ENCODE data around the gene STN1. TPM values are rescaled to one million over a fixed set of nuclear protein-coding genes. Genes with fewer than 3 reads are reported as not detected.

The STN1 gene
- total RNA-seq, 1 donor from 2014 or later: 31.3 TPM

GRCh38 chr10:103843045-103843444 lies 74.9 kb downstream of the STN1 start:
- ATAC-seq: no peak

GRCh38 chr10:103842605-103843004 lies 75.4 kb downstream of the STN1 start:
- ATAC-seq: no peak

- no peak for ATAC-seq
Measured at GRCh38 chr10:103841519-103841918, 76.5 kb downstream of the STN1 start.

- ATAC-seq: no peak
Measured at GRCh38 chr10:103840740-103841070, 77.3 kb downstream of the STN1 start.

GRCh38 chr10:103839872-103840739 lies 77.9 kb downstream of the STN1 start:
- no peak for ATAC-seq

- no peak for ATAC-seq
Measured at GRCh38 chr10:103839519-103839871, 78.5 kb downstream of the STN1 start.

GRCh38 chr10:103838862-103839518 lies 79.0 kb downstream of the STN1 start:
- no peak for ATAC-seq

GRCh38 chr10:103838070-103838395 lies 80.0 kb downstream of the STN1 start:
- no peak for ATAC-seq

- no peak for ATAC-seq
Measured at GRCh38 chr10:103837370-103838069, 80.5 kb downstream of the STN1 start.

- ATAC-seq: no peak
Measured at GRCh38 chr10:103836861-103837260, 81.1 kb downstream of the STN1 start.

GRCh38 chr10:103836273-103836672 lies 81.7 kb downstream of the STN1 start:
- ATAC-seq: no peak

GRCh38 chr10:103835096-103836050 lies 82.6 kb downstream of the STN1 start:
- ATAC-seq: no peak

- ATAC-seq: no peak
Measured at GRCh38 chr10:103834436-103835095, 83.4 kb downstream of the STN1 start.

GRCh38 chr10:103833731-103834365 lies 84.1 kb downstream of the STN1 start:
- ATAC-seq: no peak

- ATAC-seq: no peak
Measured at GRCh38 chr10:103832806-103833205, 85.2 kb downstream of the STN1 start.

Other genes with a start within 250 kb of the STN1 start
- 34.0 TPM for gene SH3PXD2A, start 62.6 kb downstream of the STN1 start, total RNA-seq
- gene SLK, start 49.0 kb upstream of the STN1 start, total RNA-seq: 54.1 TPM
- gene COL17A1, start 167.7 kb upstream of the STN1 start, total RNA-seq: 204 TPM
- 4.8 TPM for gene SFR1, start 204.0 kb upstream of the STN1 start, total RNA-seq

All from esophagus mucosa (tissue), 1 donor.